ENCODE results near the gene IFI27. TPM values are rescaled to one million over a fixed set of nuclear protein-coding genes. Genes with fewer than 3 reads are reported as not detected.
A peak's percentile ranks its signal among the peaks of the same experiment; 100 is the strongest.

IFI27 gene
- total and polyA plus RNA-seq, 3 donors from 2014 or later = 312 to 531 (median 388) TPM

GRCh38 chr14:94126419-94126677, 15.8 kb downstream of the IFI27 start:
- TF ChIP-seq POLR2A (IDR thresholded peaks at IDR 0.05) (no peak), CTCF (IDR thresholded peaks at IDR 0.05) (no peak)
- Histone ChIP-seq H3K27me3 (no peaks in the 10 kb centered on the region), H3K36me3 (ENCODE audit: low read depth, missing control alignments) (no peaks in the 10 kb centered on the region), H3K4me3 (no peak overlapping the region), H3K9me3 (no peaks in the 10 kb centered on the region), H3K27ac (no peak overlapping the region), H3K4me1 (no peaks in the 10 kb centered on the region)
- intact Hi-C loops (cut with DNase I; ENCODE audit: low total_unique reads) = no loop called here
- DNase-seq = no peak
- WGBS, 2 donors = 80 to 88% methylated on average over 1 of the region's 1 CpG

- H3K27me3 ChIP-seq = no peaks in the 10 kb centered on the region
- H3K4me3 ChIP-seq = no peak overlapping the region
- H3K27ac ChIP-seq = no peak overlapping the region
- intact Hi-C loops (cut with DNase I; ENCODE audit: low total_unique reads) = no loop called here
- H3K9me3 ChIP-seq = no peaks in the 10 kb centered on the region
- H3K36me3 ChIP-seq (ENCODE audit: low read depth, missing control alignments) = no peaks in the 10 kb centered on the region
- no peaks in the 10 kb centered on the region for H3K4me1 ChIP-seq
- WGBS, 2 donors = 79 to 83% methylated on average over 5 of the region's 5 CpGs
- TF ChIP-seq POLR2A (IDR thresholded peaks at IDR 0.05) = no peak
- no peak for TF ChIP-seq CTCF (IDR thresholded peaks at IDR 0.05)
- no peak for DNase-seq
These were observed 16.3 kb downstream of the IFI27 start for GRCh38 chr14:94126800-94127199.

GRCh38 chr14:94127330-94127729, 16.8 kb downstream of the IFI27 start:
- Histone ChIP-seq H3K27me3 (no peaks in the 10 kb centered on the region), H3K4me3 (no peak overlapping the region), H3K4me1 (no peaks in the 10 kb centered on the region), H3K27ac (no peak overlapping the region), H3K9me3 (no peaks in the 10 kb centered on the region), H3K36me3 (ENCODE audit: low read depth, missing control alignments) (no peaks in the 10 kb centered on the region)
- 89 to 90% methylated on average over 5 to 6 of the region's 6 CpGs for WGBS, 2 donors
- intact Hi-C loops (cut with DNase I; ENCODE audit: low total_unique reads) = no loop called here
- DNase-seq = no peak
- no peak for TF ChIP-seq POLR2A (IDR thresholded peaks at IDR 0.05)
- TF ChIP-seq CTCF (IDR thresholded peaks at IDR 0.05) = no peak

- 84 to 85% methylated on average over 5 to 14 of the region's 14 CpGs for WGBS, 2 donors
- H3K4me1 ChIP-seq = no peaks in the 10 kb centered on the region
- H3K27me3 ChIP-seq = no peaks in the 10 kb centered on the region
- no peaks in the 10 kb centered on the region for H3K9me3 ChIP-seq
- H3K36me3 ChIP-seq (ENCODE audit: low read depth, missing control alignments) = no peaks in the 10 kb centered on the region
- TF ChIP-seq CTCF (IDR thresholded peaks at IDR 0.05) (no peak), POLR2A (IDR thresholded peaks at IDR 0.05) (no peak)
- no peak overlapping the region for H3K4me3 ChIP-seq
- peak overlapping the region; percentile 88 to 91 for H3K27ac ChIP-seq
- intact Hi-C loops (cut with DNase I; ENCODE audit: low total_unique reads) = no loop called here
- DNase-seq = peak; percentile 13
These were observed 17.8 kb downstream of the IFI27 start for GRCh38 chr14:94128216-94128839.

GRCh38 chr14:94129111-94129757, 18.7 kb downstream of the IFI27 start, which contains the start of gene IFI27L2:
Gene IFI27L2 (minus strand): TSS chr14:94129604. CDS start chr14:94129564, 40 bp downstream.
- intact Hi-C loops (cut with DNase I; ENCODE audit: low total_unique reads) = no loop called here
- no peaks in the 10 kb centered on the region for H3K9me3 ChIP-seq
- WGBS, 2 donors = 0 to 1% methylated on average over 26 of the region's 27 CpGs

More at GRCh38 chr14:94129111-94129757, 18.7 kb downstream of the IFI27 start, which contains the start of gene IFI27L2:
- TF ChIP-seq POLR2A (IDR thresholded peaks at IDR 0.05) = no peak
- TF ChIP-seq CTCF (IDR thresholded peaks at IDR 0.05) = peak; percentile 13 to 29 (median 16)
- H3K27ac ChIP-seq = peak within 1 kb of the TSS; percentile 88 to 91
- H3K27me3 ChIP-seq = no peaks in the 10 kb centered on the region
- H3K4me3 ChIP-seq = peak within 1 kb of the TSS; percentile 53 to 63
- no peaks in the 10 kb centered on the region for H3K4me1 ChIP-seq
- no peaks in the 10 kb centered on the region for H3K36me3 ChIP-seq (ENCODE audit: low read depth, missing control alignments)
- DNase-seq = peak; percentile 89

All from testis (tissue), 3 donors.